ENCODE results near the gene KRT85.

DNA sequence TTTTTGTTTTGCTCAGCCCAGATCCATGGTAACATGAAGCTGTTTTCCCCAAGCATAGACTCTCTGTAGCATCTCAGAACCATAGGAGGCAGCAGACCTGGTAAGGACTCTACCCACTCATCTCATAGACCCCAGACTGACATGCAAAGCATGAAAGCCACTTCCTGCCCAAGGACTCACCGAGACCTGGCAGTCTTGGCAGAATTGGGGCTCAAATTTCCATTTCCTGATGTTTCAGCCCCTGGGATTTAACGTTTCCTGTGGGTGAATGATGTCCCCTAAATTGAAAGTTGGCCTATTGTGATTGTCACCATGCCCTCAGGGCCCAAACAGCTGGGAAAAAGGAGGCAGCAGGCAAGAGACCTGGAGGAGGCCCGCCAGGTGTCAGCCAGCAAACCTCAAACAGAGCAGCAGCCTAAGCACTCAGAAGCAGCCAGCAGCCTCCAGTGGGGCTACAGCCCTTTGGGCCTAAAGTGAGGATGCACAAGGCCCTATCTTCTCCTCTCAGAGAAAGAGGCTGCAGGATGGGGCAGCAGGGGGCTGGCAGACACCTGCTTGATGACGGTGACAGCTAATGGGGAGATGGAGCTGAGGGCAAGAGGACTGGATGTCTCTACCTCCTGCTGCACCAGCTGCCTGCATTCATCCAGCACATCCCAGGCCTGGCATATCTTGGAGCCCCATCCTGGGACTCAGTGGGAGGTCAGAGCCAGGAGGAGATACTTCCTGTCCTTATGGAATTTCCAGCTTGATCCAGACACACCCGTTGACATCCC, 8.5 kb downstream of the KRT85 start:
- TF ChIP-seq, protein P1, sequence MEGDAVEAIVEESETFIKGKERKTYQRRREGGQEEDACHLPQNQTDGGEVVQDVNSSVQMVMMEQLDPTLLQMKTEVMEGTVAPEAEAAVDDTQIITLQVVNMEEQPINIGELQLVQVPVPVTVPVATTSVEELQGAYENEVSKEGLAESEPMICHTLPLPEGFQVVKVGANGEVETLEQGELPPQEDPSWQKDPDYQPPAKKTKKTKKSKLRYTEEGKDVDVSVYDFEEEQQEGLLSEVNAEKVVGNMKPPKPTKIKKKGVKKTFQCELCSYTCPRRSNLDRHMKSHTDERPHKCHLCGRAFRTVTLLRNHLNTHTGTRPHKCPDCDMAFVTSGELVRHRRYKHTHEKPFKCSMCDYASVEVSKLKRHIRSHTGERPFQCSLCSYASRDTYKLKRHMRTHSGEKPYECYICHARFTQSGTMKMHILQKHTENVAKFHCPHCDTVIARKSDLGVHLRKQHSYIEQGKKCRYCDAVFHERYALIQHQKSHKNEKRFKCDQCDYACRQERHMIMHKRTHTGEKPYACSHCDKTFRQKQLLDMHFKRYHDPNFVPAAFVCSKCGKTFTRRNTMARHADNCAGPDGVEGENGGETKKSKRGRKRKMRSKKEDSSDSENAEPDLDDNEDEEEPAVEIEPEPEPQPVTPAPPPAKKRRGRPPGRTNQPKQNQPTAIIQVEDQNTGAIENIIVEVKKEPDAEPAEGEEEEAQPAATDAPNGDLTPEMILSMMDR (IDR thresholded peaks at IDR 0.05), result no peak
- TF ChIP-seq ZFX (IDR thresholded peaks at IDR 0.05; ENCODE audit: borderline replicate concordance), result no peak

All from 22Rv1 (cell line).